Measurements from ENCODE around the gene GPRC5A.

DNA sequence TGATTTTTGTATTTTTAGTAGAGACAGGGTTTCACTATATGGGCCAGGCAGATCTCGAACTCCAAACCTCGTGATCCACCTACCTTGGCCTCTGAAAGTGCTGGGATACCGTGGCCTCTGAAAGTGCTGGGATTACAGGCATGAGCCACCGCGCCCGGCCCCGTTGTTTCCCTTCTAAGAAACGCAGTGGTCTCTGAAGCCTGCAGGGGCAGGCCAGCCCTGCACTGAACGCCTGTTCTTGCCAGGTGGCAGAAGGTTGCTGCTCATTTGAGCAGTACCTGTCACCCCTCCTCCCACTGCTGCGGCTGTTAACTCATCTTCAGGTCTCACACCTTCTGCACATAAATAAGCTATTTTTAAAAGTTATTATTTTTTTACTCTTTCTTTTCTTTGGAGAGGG lies 24.3 kb downstream of the GPRC5A start:
- TF ChIP-seq, protein P1, sequence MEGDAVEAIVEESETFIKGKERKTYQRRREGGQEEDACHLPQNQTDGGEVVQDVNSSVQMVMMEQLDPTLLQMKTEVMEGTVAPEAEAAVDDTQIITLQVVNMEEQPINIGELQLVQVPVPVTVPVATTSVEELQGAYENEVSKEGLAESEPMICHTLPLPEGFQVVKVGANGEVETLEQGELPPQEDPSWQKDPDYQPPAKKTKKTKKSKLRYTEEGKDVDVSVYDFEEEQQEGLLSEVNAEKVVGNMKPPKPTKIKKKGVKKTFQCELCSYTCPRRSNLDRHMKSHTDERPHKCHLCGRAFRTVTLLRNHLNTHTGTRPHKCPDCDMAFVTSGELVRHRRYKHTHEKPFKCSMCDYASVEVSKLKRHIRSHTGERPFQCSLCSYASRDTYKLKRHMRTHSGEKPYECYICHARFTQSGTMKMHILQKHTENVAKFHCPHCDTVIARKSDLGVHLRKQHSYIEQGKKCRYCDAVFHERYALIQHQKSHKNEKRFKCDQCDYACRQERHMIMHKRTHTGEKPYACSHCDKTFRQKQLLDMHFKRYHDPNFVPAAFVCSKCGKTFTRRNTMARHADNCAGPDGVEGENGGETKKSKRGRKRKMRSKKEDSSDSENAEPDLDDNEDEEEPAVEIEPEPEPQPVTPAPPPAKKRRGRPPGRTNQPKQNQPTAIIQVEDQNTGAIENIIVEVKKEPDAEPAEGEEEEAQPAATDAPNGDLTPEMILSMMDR (IDR thresholded peaks at IDR 0.05; ENCODE audit: low read length): no peak
- no peak for TF ChIP-seq EZH2phosphoT487 (IDR thresholded peaks at IDR 0.05; ENCODE audit: low read length)

Data from MM.1S (cell line).